ENCODE results near the gene POLD4. TPM values are rescaled to one million over a fixed set of nuclear protein-coding genes. Genes with fewer than 3 reads are reported as not detected.

Gene POLD4
- total RNA-seq, 1 experiment from 2014 or later = 19.5 TPM

- H3K4me3 Mint-ChIP-seq = peak overlapping the region; percentile 36 to 80
- H3K27me3 ChIP-seq (ENCODE audit: insufficient read depth, low read length) = peaks cover 10% of the 10 kb centered on the region; the same call in 1 of the 2 replicates
Measured at GRCh38 chr11:67375320-67376055, 22.1 kb upstream of the POLD4 start.

More at GRCh38 chr11:67375320-67376055, 22.1 kb upstream of the POLD4 start:
- H4K5ac ChIP-seq (ENCODE audit: insufficient read length, low read depth, low read length) = no peak overlapping the region
- no peak overlapping the region for H3K56ac ChIP-seq (ENCODE audit: insufficient read length, low read depth, low read length)
- no CpG with 5 or more reads among the region's 15 CpGs for WGBS (ENCODE audit: extremely low coverage, insufficient read length, low lambda C conversion rate)
- peaks cover 30% of the 10 kb centered on the region for H3K23me2 ChIP-seq (ENCODE audit: insufficient read length, low read depth, low read length, poor library complexity, severe bottlenecking)
- no peak overlapping the region for H2AK5ac ChIP-seq (ENCODE audit: insufficient read length, low read length)
- no peak overlapping the region for H3K4ac ChIP-seq (ENCODE audit: low read depth, low read length)
- peak overlapping the region; percentile 51 for H3K4me2 ChIP-seq (ENCODE audit: insufficient read depth, insufficient read length, low read length)
- no peak overlapping the region for H3K9ac ChIP-seq (ENCODE audit: extremely low read depth, insufficient read length, low read length)
- H4K20me1 ChIP-seq (ENCODE audit: control insufficient read depth, insufficient read depth, insufficient read length) = no peaks in the 10 kb centered on the region
- H2AFZ ChIP-seq (ENCODE audit: low read length) = no peak overlapping the region
- no peaks in the 10 kb centered on the region for H3K79me1 ChIP-seq (ENCODE audit: insufficient read depth, low read depth, low read length, poor library complexity, severe bottlenecking)
- H4K91ac ChIP-seq (ENCODE audit: insufficient read length, low read depth, low read length) = no peak overlapping the region
- no peak overlapping the region for H3K27ac ChIP-seq (ENCODE audit: insufficient read length, low read depth, low read length)
- H3K23ac ChIP-seq (ENCODE audit: insufficient read length, low read depth, low read length) = no peak overlapping the region
- no peak overlapping the region for H3K18ac ChIP-seq (ENCODE audit: insufficient read length, low read depth, low read length)
- DNase-seq = no peak
- H4K8ac ChIP-seq (replicated peaks; ENCODE audit: insufficient read length, low read depth, low read length) = no peak overlapping the region
- H3K4me1 ChIP-seq (ENCODE audit: insufficient read depth, low read length) = peaks cover 2% of the 10 kb centered on the region; the same call in 1 of the 2 replicates
- no peak overlapping the region for H2BK15ac ChIP-seq (ENCODE audit: low read depth, low read length)
- no peak overlapping the region for H2BK20ac ChIP-seq (ENCODE audit: low read depth, low read length, poor library complexity, severe bottlenecking)
- Mint-ChIP-seq H3K9me3 (no peaks in the 10 kb centered on the region; a peak in 2 of 5 replicates), H3K36me3 (ENCODE audit: insufficient read depth in 1 of 3, low read depth in 3 of 3) (no peaks in the 10 kb centered on the region; a peak in 1 of 7 replicates), H3K27ac (peak overlapping the region in 1 of 3 experiments; percentile 70; a peak in 1 of 7 replicates), H3K27me3 (ENCODE audit: low read depth) (peaks cover 71% of the 10 kb centered on the region), H3K4me1 (peaks cover 43 to 56% of the 10 kb centered on the region in 2 experiments)
- no peak overlapping the region for H3T11ph ChIP-seq (ENCODE audit: low read length)
- H3K14ac ChIP-seq (ENCODE audit: insufficient read depth, low read length) = no peak overlapping the region
- no peak overlapping the region for H2BK5ac ChIP-seq (ENCODE audit: insufficient read length, low read length)
- H3K9me3 ChIP-seq (ENCODE audit: control insufficient read depth, low read depth, low read length) = no peaks in the 10 kb centered on the region
- no peak for TF ChIP-seq CTCF (conservative IDR thresholded peaks at IDR 0.05)
- H3K79me2 ChIP-seq (ENCODE audit: insufficient read depth, low read length) = no peaks in the 10 kb centered on the region
- H2BK120ac ChIP-seq (ENCODE audit: low read depth, low read length, poor library complexity, severe bottlenecking) = no peak overlapping the region
- no peak overlapping the region for H2BK12ac ChIP-seq (ENCODE audit: insufficient read length, low read depth, low read length)

Data from H9 (cell line).